ENCODE results near the gene FBXW11.

FBXW11 gene

GRCh38 chr5:171837522-171837921, 168.9 kb downstream of the FBXW11 start:
- no peak for DNase-seq

- no peak for DNase-seq
Observed at GRCh38 chr5:171835066-171835465, 171.4 kb downstream of the FBXW11 start.

GRCh38 chr5:171834461-171834860, 172.0 kb downstream of the FBXW11 start:
- no peak for DNase-seq

- DNase-seq = no peak
Observed at GRCh38 chr5:171832775-171833174, 173.7 kb downstream of the FBXW11 start.

- no peak for DNase-seq
Observed at GRCh38 chr5:171830686-171831085, 175.8 kb downstream of the FBXW11 start.

- no peak for DNase-seq
Observed at GRCh38 chr5:171827162-171827561, 179.3 kb downstream of the FBXW11 start.

- DNase-seq = no peak
Observed at GRCh38 chr5:171826132-171826531, 180.3 kb downstream of the FBXW11 start.

GRCh38 chr5:171825051-171825450, 181.4 kb downstream of the FBXW11 start:
- no peak for DNase-seq

- DNase-seq = no peak
Observed at GRCh38 chr5:171823269-171823668, 183.2 kb downstream of the FBXW11 start.

GRCh38 chr5:171821286-171821685, 185.2 kb downstream of the FBXW11 start:
- no peak for DNase-seq

- no peak for DNase-seq
Observed at GRCh38 chr5:171820561-171820960, 185.9 kb downstream of the FBXW11 start.

- DNase-seq = no peak
Observed at GRCh38 chr5:171816666-171817065, 189.8 kb downstream of the FBXW11 start.

- DNase-seq = no peak
Observed at GRCh38 chr5:171813813-171814490, 192.5 kb downstream of the FBXW11 start.

GRCh38 chr5:171813270-171813669, 193.2 kb downstream of the FBXW11 start:
- no peak for DNase-seq

All from NCI-H1105 (cell line).